ENCODE results near the gene LRRC45.

GRCh38 chr17:82008941-82009405 is 14.1 kb upstream of the LRRC45 start:
- no peak for TF ChIP-seq POLR2A (IDR thresholded peaks at IDR 0.05; ENCODE audit: low read length)
- no peak for TF ChIP-seq GATA1 (IDR thresholded peaks at IDR 0.05; ENCODE audit: low read depth, low read length)
